Measurements from ENCODE around the gene PDXK.
A peak's percentile ranks its signal among the peaks of the same experiment; 100 is the strongest.

PDXK gene

GRCh38 chr21:43779660-43780059 lies 60.7 kb downstream of the PDXK start:
- no peak for DNase-seq (ENCODE audit: low read depth in 1 of 2, low spot score in 1 of 2)

- DNase-seq (ENCODE audit: low read depth in 1 of 2, low spot score in 1 of 2) = no peak
These were observed 62.9 kb downstream of the PDXK start for GRCh38 chr21:43781846-43782245.

GRCh38 chr21:43782431-43783097 lies 63.6 kb downstream of the PDXK start:
- no peak for DNase-seq (ENCODE audit: low read depth in 1 of 2, low spot score in 1 of 2)

- DNase-seq (ENCODE audit: low read depth in 1 of 2, low spot score in 1 of 2) = no peak
These were observed 64.3 kb downstream of the PDXK start for GRCh38 chr21:43783098-43783700.

- DNase-seq (ENCODE audit: low read depth in 1 of 2, low spot score in 1 of 2) = no peak
These were observed 66.2 kb downstream of the PDXK start for GRCh38 chr21:43785134-43785533.

- no peak for DNase-seq (ENCODE audit: low read depth in 1 of 2, low spot score in 1 of 2)
These were observed 67.4 kb downstream of the PDXK start for GRCh38 chr21:43786300-43786806.

- DNase-seq (ENCODE audit: low read depth in 1 of 2, low spot score in 1 of 2) = no peak
These were observed 68.0 kb downstream of the PDXK start for GRCh38 chr21:43786807-43787440.

GRCh38 chr21:43789276-43790009 lies 70.5 kb downstream of the PDXK start, which contains the start of gene RRP1:
Gene RRP1 (plus strand): TSS chr21:43789577. CDS start chr21:43789630, 53 bp downstream.
- DNase-seq (ENCODE audit: low read depth in 1 of 2, low spot score in 1 of 2) = peak; percentile 95

GRCh38 chr21:43790010-43790524 lies 71.1 kb downstream of the PDXK start:
- no peak for DNase-seq (ENCODE audit: low read depth in 1 of 2, low spot score in 1 of 2)

GRCh38 chr21:43792406-43792805 lies 73.5 kb downstream of the PDXK start:
- no peak for DNase-seq (ENCODE audit: low read depth in 1 of 2, low spot score in 1 of 2)

GRCh38 chr21:43793243-43793642 lies 74.3 kb downstream of the PDXK start:
- DNase-seq (ENCODE audit: low read depth in 1 of 2, low spot score in 1 of 2) = no peak

- no peak for DNase-seq (ENCODE audit: low read depth in 1 of 2, low spot score in 1 of 2)
These were observed 75.4 kb downstream of the PDXK start for GRCh38 chr21:43794311-43794710.

GRCh38 chr21:43794857-43795256 lies 75.9 kb downstream of the PDXK start:
- DNase-seq (ENCODE audit: low read depth in 1 of 2, low spot score in 1 of 2) = no peak

GRCh38 chr21:43797415-43797814 lies 78.5 kb downstream of the PDXK start:
- no peak for DNase-seq (ENCODE audit: low read depth in 1 of 2, low spot score in 1 of 2)

- DNase-seq (ENCODE audit: low read depth in 1 of 2, low spot score in 1 of 2) = no peak
These were observed 79.2 kb downstream of the PDXK start for GRCh38 chr21:43797925-43798715.

- no peak for DNase-seq (ENCODE audit: low read depth in 1 of 2, low spot score in 1 of 2)
These were observed 80.4 kb downstream of the PDXK start for GRCh38 chr21:43799301-43799840.

GRCh38 chr21:43800124-43800523 lies 81.2 kb downstream of the PDXK start:
- no peak for DNase-seq (ENCODE audit: low read depth in 1 of 2, low spot score in 1 of 2)

GRCh38 chr21:43800566-43800965 lies 81.6 kb downstream of the PDXK start:
- no peak for DNase-seq (ENCODE audit: low read depth in 1 of 2, low spot score in 1 of 2)

- no peak for DNase-seq (ENCODE audit: low read depth in 1 of 2, low spot score in 1 of 2)
These were observed 82.3 kb downstream of the PDXK start for GRCh38 chr21:43801006-43801783.
